GM10847 (cell line): ENCODE results near the gene ATG4D.

Experiments
- POLR2A ChIP-seq: IDR thresholded peaks from 2 replicates; pipeline ENCODE4 v1.6.1; 2011; ENCODE audit not compliant: insufficient read length; ENCODE audit errors: extremely low read depth

The ATG4D gene

DNA sequence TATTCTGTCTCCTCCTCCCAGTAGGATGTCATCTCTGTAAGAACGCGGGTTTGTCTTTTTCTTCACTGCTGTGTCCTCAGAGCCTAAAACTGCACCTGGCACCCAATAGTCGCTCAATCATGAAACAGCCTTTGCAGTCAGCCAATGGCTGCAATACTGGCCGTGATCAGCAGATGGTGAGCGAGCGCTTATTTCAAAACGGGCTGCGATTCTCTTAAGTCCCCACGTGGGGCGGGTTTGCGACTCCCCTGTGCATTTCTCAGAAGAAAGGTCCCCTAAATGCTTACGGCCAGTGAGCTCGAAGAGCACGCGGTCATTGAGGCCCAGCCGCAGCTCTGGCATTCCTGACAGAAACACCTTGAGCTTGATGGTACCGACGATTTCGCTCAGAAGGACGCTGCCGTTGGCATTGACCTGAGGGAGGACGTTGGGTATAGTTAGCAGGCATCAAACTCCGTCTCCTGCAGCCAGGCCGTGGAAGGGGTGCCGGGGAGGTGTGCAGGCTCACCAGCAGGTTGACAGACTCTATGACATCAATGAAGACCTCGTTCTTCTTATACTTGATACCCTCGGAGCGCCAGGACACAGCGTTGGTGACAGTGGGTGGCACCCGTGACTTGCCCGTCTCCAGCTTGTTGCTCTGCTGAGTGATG is 37.4 kb downstream of the ATG4D start:
- TF ChIP-seq POLR2A = no peak

DNA sequence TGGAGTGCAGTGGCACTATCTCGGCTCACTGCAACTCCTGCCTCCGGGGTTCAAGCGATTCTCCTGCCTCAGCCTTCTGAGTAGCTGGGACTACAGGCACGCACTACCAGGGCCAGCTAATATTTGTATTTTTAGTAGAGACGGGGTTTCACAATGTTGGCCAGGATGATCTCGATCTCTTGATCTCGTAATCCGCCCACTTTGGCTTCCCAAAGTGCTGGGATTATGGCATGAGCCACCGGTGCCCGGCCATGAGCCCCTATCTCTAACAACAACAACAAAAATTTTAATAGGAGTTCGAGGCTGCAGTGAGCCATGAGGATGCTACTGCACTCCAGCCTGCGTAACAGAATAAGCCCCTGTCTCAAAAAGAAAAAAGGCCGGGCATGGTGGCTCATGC is 38.4 kb downstream of the ATG4D start:
- no peak for TF ChIP-seq POLR2A

GRCh38 chr19:10583036-10583776 is 39.5 kb downstream of the ATG4D start:
- no peak for TF ChIP-seq POLR2A

DNA sequence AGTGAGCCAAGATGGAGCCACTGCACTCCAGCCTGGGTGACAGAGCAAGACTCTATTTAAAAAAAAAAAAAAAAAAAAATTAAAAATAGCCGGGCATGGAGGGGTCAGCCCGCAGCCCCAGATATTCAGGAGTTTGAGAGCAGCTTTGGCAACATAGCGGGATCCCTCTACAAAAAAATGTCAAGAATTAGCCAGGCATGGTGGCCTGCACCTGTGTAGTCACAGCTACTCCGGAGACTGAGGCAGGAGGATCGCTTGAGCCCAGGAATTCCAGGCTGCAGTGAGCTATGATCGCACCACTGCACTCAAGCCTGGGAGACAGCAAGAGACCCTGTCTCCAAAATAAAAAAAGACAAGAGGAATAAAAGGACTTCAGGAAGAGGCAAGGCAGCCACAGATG is 42.7 kb downstream of the ATG4D start:
- TF ChIP-seq POLR2A = no peak

DNA sequence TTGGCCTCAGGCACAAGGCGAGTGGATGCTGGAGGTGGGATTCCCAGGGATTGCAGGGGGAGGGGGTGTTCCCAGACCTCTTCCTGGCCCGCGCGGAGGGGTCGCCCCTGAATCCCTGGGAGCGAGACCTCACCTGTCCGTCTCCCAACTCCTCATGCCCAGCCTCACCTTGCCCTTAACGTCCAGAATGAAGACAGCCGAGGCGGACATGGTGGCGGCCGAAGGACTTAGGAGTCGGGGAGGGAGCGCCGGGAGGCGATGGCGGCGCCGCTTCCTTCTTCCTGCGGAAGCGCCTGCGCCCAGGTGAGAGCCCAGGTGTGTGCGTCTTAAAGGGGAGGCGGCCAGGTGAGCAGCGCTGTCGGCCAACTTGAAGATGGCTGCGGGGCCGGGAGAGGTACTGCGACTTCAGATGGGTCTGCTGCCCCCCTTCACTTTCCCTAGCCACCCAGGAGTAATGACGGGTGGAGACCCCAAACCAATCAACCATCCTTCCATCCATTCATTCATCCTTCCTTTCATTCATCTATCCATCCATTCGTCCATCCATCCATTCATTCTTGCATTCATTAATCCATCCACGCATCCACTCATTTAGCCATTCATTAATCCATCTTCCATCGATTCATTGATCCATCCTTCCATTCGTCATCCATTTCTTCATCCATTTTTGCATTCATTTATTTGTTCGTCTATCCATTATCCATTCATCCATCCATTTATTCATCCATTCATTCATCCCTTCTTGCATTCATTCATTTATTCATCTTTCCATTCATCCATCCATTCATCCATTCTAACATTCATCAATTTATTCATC is 43.5 kb downstream of the ATG4D start, which contains the start of gene AP1M2:
Gene AP1M2 (minus strand): TSS at position 291 of the 817 bp plus-strand sequence. CDS start 81 bp downstream, at position 210.
- no peak for TF ChIP-seq POLR2A

- TF ChIP-seq POLR2A = no peak
Observed at GRCh38 chr19:10587839-10588150, 44.1 kb downstream of the ATG4D start.

- no peak for TF ChIP-seq POLR2A
Observed at GRCh38 chr19:10593148-10593547, 49.4 kb downstream of the ATG4D start.

GRCh38 chr19:10593820-10594637 is 50.3 kb downstream of the ATG4D start:
- TF ChIP-seq POLR2A = no peak

DNA sequence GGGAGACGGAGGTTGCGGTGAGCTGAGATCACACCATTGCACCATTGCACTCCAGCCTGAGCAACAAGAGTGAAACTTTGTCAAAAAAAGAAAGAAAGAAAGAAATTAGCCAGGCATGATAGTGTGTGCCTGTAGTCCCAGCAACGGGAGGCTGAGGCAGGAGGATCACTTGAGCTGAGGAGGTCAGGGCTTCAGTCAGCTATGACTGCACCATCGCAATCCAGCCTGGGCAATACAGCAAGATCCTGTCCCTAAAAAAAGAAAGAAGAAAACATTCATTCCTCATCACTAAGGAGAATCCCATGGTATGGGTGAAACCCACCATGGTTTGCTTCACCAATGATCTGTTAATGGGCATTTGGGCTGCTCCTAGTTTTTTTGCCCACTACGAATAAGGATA is 56.4 kb downstream of the ATG4D start:
- TF ChIP-seq POLR2A = no peak

- no peak for TF ChIP-seq POLR2A
Observed at GRCh38 chr19:10601999-10602329, 58.3 kb downstream of the ATG4D start.

GRCh38 chr19:10602330-10603083 is 58.8 kb downstream of the ATG4D start:
- TF ChIP-seq POLR2A = peak; percentile 56
